ENCODE results near the gene STAT3. TPM values are rescaled to one million over a fixed set of nuclear protein-coding genes. Genes with fewer than 3 reads are reported as not detected.

STAT3 gene
- total and polyA plus RNA-seq, 9 of the 15 experiments (the other 6 are each of a cell fraction or from before 2014, with no cell fraction given) = 90.0 to 179 (median 114) TPM

DNA sequence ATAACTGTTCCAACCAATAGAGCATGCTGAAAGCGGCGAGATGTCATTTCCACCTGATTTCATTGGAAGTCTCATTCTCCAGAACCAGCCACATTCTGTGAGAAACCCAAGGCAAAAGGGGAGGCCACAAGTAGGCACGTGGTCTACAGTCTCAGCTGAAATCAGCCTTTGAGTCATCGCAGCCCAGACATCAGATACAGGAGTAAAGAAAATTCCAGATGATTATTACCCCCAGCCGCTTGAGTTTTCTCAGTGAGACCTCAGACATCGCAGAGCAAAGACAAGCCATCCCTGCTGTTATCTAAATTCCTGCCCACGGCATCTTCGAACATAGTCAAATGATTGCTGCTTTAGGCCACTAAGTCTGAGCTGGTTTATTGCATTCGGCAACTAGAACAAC, 23.1 kb downstream of the STAT3 start (continued):
- TF ChIP-seq, protein P1, sequence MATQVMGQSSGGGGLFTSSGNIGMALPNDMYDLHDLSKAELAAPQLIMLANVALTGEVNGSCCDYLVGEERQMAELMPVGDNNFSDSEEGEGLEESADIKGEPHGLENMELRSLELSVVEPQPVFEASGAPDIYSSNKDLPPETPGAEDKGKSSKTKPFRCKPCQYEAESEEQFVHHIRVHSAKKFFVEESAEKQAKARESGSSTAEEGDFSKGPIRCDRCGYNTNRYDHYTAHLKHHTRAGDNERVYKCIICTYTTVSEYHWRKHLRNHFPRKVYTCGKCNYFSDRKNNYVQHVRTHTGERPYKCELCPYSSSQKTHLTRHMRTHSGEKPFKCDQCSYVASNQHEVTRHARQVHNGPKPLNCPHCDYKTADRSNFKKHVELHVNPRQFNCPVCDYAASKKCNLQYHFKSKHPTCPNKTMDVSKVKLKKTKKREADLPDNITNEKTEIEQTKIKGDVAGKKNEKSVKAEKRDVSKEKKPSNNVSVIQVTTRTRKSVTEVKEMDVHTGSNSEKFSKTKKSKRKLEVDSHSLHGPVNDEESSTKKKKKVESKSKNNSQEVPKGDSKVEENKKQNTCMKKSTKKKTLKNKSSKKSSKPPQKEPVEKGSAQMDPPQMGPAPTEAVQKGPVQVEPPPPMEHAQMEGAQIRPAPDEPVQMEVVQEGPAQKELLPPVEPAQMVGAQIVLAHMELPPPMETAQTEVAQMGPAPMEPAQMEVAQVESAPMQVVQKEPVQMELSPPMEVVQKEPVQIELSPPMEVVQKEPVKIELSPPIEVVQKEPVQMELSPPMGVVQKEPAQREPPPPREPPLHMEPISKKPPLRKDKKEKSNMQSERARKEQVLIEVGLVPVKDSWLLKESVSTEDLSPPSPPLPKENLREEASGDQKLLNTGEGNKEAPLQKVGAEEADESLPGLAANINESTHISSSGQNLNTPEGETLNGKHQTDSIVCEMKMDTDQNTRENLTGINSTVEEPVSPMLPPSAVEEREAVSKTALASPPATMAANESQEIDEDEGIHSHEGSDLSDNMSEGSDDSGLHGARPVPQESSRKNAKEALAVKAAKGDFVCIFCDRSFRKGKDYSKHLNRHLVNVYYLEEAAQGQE (IDR thresholded peaks at IDR 0.05; ENCODE audit: borderline replicate concordance) = no peak
- TF ChIP-seq, protein P1 (CRISPR knock-in tag; IDR thresholded peaks at IDR 0.05; ENCODE audit: low read depth) = no peak
- TF ChIP-seq MAZ (CRISPR knock-in tag; conservative IDR thresholded peaks at IDR 0.05 in 1 of 2, IDR thresholded peaks at IDR 0.05 in 1 of 2) (no peak), CEBPB (tag; IDR thresholded peaks at IDR 0.05) (no peak), NCOR1 (IDR thresholded peaks at IDR 0.05) (no peak), MXD1 (CRISPR knock-in tag; IDR thresholded peaks at IDR 0.05; ENCODE audit: borderline replicate concordance, poor library complexity, severe bottlenecking) (no peak), PHF21A (IDR thresholded peaks at IDR 0.05; ENCODE audit: borderline replicate concordance, low read depth) (no peak), CUX1 (CRISPR knock-in tag; IDR thresholded peaks at IDR 0.05) (0 out of 2 replicates have a peak, but pooled peaks have one; percentile 25)
- TF ChIP-seq, protein P2, sequence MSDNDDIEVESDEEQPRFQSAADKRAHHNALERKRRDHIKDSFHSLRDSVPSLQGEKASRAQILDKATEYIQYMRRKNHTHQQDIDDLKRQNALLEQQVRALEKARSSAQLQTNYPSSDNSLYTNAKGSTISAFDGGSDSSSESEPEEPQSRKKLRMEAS (CRISPR knock-in tag; IDR thresholded peaks at IDR 0.05) = peak; percentile 42; the same call in 1 of the 2 replicates
- TF ChIP-seq, protein P3, sequence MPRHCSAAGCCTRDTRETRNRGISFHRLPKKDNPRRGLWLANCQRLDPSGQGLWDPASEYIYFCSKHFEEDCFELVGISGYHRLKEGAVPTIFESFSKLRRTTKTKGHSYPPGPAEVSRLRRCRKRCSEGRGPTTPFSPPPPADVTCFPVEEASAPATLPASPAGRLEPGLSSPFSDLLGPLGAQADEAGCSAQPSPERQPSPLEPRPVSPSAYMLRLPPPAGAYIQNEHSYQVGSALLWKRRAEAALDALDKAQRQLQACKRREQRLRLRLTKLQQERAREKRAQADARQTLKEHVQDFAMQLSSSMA (CRISPR knock-in tag; IDR thresholded peaks at IDR 0.05) = no peak
- TF ChIP-seq, protein P4, sequence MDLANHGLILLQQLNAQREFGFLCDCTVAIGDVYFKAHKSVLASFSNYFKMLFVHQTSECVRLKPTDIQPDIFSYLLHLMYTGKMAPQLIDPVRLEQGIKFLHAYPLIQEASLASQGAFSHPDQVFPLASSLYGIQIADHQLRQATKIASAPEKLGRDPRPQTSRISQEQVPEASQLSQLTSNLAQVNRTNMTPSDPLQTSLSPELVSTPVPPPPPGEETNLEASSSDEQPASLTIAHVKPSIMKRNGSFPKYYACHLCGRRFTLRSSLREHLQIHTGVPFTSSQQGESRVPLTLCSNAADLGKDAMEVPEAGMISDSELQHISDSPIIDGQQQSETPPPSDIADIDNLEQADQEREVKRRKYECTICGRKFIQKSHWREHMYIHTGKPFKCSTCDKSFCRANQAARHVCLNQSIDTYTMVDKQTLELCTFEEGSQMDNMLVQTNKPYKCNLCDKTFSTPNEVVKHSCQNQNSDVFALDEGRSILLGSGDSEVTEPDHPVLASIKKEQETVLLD (IDR thresholded peaks at IDR 0.05) = no peak
